IPS-20b (cell line): Measurements from ENCODE around the gene CEP95.

Experiments used
- H3K27ac ChIP-seq: one replicate; pipeline ENCODE4 v1.5.1; 2013; ENCODE audit warnings: low read length
- H3K27me3 ChIP-seq: 2 replicates; pipeline ENCODE4 v1.6.1; 2013; ENCODE audit warnings: mild to moderate bottlenecking, low read length, inconsistent platforms; ENCODE audit not compliant: insufficient read depth
- H3K36me3 ChIP-seq: 2 replicates; pipeline ENCODE4 v1.6.1; 2013; ENCODE audit warnings: low read depth, mild to moderate bottlenecking, inconsistent platforms, low read length, moderate library complexity; ENCODE audit not compliant: insufficient read depth
- H3K4me1 ChIP-seq: 2 replicates; pipeline ENCODE4 v1.6.1; 2013; ENCODE audit warnings: mild to moderate bottlenecking, control low read depth, inconsistent platforms, low read length, moderate library complexity; ENCODE audit not compliant: insufficient read depth
- H3K4me3 ChIP-seq: 2 replicates; pipeline ENCODE4 v1.5.1; 2013; ENCODE audit warnings: mild to moderate bottlenecking, low read length, inconsistent platforms
- H3K9ac ChIP-seq: 2 replicates; pipeline ENCODE4 v1.6.1; 2013; ENCODE audit warnings: low read depth, mild to moderate bottlenecking, inconsistent platforms, low read length, moderate library complexity
- H3K9me3 ChIP-seq: 2 replicates; pipeline ENCODE4 v1.6.1; 2013; ENCODE audit warnings: mild to moderate bottlenecking, low read depth, low read length, inconsistent platforms; ENCODE audit not compliant: insufficient read depth

The CEP95 gene

DNA sequence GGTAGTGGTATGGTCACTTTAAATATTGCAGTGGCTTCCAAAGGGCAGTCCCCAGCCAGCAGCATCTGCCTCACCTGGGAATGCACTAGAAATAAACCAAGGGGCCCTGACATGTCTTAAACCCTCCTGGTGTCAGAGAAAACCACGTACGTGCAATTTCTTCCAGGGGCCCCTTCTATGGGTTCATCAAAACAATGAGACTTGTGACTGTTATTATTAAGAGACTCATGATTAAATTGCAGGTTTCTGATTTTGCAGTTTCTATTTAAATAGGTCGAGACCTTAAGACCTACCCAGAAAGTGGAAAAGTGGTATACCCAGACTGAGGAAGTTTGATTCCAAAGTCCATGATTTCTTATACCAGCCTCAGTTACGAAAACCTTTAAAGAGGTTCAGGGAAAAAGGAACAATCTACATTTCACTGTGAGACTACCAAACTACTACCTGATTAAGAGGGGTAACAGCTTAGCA, 9.2 kb upstream of the CEP95 start:
- no peaks in the 10 kb centered on the region for H3K4me1 ChIP-seq
- H3K36me3 ChIP-seq = peaks cover 63% of the 10 kb centered on the region
- no peaks in the 10 kb centered on the region for H3K27me3 ChIP-seq
- peak overlapping the region; percentile 80 for H3K27ac ChIP-seq
- H3K9ac ChIP-seq = peak overlapping the region; percentile 94; the same call in 1 of the 2 replicates
- peak overlapping the region; percentile 68 for H3K4me3 ChIP-seq
- H3K9me3 ChIP-seq = no peaks in the 10 kb centered on the region

DNA sequence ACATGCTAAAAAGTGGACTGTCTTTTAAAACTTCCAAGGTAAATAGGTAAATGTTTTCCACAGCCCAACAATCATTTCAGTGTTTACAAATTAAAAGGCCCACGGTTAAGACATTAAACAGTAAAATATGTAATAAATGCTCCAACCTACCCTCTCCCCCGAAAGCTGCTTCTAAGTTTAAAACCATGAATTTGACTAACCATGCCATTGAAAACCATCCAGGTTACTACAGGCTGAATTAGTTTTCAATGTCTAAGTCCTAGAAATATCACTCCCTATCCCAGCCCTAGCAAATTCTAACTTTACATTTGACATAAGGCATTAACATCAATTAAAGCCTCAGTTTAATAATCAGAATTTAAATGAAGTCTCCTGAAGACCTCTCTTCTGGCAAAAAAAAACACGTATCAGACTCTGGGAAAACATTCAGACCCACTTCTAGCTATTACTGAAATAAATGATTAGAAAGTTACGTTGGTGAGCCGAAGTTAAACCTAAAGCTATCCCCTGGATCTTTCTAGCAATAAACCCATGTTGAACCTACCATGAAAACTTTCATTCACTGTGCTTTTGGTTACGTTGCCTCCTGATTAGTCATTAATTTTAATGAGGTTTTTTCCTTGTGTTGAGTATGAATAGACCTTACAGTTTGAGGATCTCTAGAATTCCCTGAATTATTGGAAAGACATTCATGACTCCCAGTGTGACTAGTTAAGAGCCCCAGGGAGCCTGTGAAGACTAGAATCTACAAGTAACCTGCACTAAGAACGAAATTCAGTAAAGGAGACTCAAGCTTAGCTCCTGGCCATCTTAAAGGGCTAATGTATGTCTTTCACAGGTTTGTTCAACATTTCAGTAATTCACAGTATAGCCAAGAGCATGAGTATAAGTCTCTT, 8.2 kb upstream of the CEP95 start:
- Histone ChIP-seq H3K9me3 (no peaks in the 10 kb centered on the region), H3K27me3 (no peaks in the 10 kb centered on the region), H3K4me3 (peak overlapping the region; percentile 68), H3K4me1 (no peaks in the 10 kb centered on the region), H3K27ac (no peak overlapping the region), H3K9ac (peak overlapping the region; percentile 94; the same call in 1 of the 2 replicates), H3K36me3 (peaks cover 65% of the 10 kb centered on the region)

DNA sequence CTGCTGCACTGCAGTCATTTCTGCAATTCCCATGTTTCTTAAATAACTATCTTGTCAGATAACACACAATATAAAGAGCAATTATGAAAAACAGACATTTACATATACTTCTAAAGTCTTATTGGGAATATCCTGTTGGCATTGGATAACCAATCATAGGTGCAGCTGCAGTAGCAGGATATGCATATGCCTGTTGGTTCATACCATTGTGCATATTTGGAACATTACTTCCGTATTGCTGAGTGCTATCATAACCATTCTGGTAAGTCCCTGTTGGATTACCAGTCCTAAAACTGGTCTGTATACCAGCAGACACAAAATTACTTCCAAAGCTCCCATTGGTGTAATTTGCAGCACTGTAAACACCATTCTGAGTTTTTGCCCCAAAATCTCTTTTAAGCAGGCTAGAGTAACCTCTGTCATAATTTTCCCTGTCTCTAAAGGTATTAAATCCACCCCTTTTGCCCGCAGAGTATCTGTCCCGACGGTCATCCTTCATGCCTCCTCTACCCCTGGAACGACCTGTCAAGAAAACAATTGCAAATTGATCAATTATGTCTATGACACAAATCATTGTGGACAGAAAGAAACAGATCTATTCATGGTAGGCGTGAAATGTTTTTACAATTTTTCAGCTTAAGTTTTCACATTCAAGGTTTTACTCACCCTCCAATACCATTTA, 6.8 kb upstream of the CEP95 start:
- Histone ChIP-seq H3K27me3 (no peaks in the 10 kb centered on the region), H3K9me3 (no peaks in the 10 kb centered on the region; the same call in 1 of the 2 replicates), H3K27ac (no peak overlapping the region), H3K4me3 (no peak overlapping the region), H3K4me1 (peaks cover 4% of the 10 kb centered on the region; the same call in 1 of the 2 replicates), H3K9ac (no peak overlapping the region), H3K36me3 (peaks cover 75% of the 10 kb centered on the region)

DNA sequence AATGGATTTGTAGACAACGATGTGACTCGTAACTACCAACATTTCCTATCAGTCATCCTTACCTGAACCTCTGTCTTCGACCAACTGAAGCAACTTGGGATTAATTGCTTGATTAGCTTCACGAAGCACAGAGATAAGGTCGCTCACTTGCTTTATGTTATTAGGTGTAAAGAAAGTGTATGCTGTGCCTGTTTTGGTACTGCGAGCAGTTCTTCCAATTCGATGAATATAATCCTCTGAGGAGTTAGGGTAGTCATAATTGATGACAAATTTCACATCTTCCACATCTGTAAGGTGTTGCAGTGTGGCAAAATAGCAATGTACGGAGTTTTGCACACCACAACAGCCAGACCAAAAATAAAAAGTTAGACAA, 6.3 kb upstream of the CEP95 start:
- no peak overlapping the region for H3K4me3 ChIP-seq
- no peaks in the 10 kb centered on the region for H3K27me3 ChIP-seq
- H3K9ac ChIP-seq = no peak overlapping the region
- H3K36me3 ChIP-seq = peaks cover 78% of the 10 kb centered on the region
- peaks cover 4% of the 10 kb centered on the region; the same call in 1 of the 2 replicates for H3K4me1 ChIP-seq
- no peaks in the 10 kb centered on the region; the same call in 1 of the 2 replicates for H3K9me3 ChIP-seq
- H3K27ac ChIP-seq = no peak overlapping the region

DNA sequence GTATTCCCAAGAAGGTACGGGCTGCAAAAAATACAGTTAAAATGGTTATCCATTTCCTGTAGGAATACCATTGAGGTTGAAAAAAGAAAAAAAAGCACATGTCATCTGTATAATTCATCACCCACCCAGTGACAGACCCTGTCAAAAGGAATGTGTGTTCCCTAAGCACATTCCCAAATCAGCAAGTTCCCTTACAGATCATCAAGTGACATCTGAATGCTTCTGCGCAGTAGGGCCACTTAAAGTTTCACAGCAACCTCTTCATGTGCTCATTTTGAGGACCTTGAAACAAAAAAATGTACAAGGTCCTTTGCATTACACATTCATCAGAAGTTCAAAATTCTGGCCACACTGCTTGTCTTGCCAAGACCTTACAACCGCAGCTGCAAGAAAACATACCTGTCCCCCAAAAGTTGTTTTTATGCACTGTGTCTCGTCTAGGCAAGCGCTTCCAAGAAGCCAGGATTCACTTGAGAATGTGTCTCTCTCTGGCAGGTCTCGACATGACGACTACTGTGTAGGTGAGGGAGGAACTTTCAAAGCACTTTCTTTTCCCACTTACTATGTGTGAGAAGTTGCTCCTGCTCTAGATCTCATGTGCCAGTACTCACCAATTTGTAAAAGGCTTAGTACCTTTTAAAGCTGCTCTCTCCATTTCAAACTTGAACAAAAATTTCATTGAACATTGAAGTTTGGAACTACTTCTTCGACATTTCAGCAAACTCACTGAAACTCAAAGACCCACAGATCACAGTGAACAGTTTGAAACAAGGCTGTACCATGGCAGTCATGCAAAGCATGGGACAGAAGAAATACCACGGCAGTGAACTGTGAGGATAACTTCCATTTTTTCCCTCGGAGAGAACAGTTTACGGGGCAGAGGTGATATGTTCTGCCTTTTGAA, 5.7 kb upstream of the CEP95 start:
- Histone ChIP-seq H3K27ac (no peak overlapping the region), H3K4me3 (no peak overlapping the region), H3K36me3 (peaks cover 81% of the 10 kb centered on the region), H3K9me3 (no peaks in the 10 kb centered on the region; the same call in 1 of the 2 replicates), H3K4me1 (peaks cover 4% of the 10 kb centered on the region; the same call in 1 of the 2 replicates), H3K9ac (no peak overlapping the region), H3K27me3 (no peaks in the 10 kb centered on the region)

DNA sequence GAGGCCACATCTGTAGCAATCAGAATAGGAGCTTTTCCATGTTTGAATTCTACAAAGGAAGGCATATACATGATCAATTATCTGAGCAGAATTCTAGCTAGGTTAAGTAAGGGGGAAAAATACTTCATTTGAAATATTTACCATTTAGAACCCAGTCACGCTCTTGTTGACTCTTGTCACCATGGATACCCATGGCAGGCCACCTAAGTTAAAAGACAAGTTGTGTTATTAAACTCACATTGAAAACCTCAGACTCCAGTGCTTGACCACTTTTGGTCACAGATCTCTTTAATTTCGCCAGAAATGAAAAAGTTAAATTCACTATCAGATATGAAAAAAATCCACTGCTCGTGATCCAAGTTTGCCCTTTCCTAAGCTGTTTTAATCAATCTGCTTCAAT, 4.8 kb upstream of the CEP95 start:
- no peaks in the 10 kb centered on the region; the same call in 1 of the 2 replicates for H3K9me3 ChIP-seq
- H3K4me3 ChIP-seq = no peak overlapping the region
- peaks cover 4% of the 10 kb centered on the region; the same call in 1 of the 2 replicates for H3K4me1 ChIP-seq
- peaks cover 81% of the 10 kb centered on the region for H3K36me3 ChIP-seq
- no peak overlapping the region for H3K9ac ChIP-seq
- no peaks in the 10 kb centered on the region for H3K27me3 ChIP-seq
- H3K27ac ChIP-seq = no peak overlapping the region

DNA sequence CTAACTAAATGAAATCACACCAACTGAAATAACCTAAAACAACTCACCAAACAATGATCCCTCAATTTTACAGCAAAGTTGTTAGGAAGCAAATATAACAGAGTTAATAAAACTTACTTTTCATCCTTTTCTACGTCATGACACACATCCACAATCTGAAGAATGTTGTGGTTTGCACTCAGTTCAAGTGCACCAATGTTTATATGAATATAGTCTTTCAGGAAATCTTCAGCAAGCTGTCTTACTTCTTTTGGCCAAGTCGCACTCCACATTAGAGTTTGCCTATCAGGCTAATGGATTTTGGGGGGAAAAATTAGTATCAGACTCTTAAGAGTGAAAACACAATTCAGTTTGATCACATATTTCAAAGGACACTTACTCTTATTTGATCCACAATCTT, 4.0 kb upstream of the CEP95 start:
- H3K36me3 ChIP-seq = peaks cover 77% of the 10 kb centered on the region
- no peaks in the 10 kb centered on the region for H3K27me3 ChIP-seq
- no peaks in the 10 kb centered on the region; the same call in 1 of the 2 replicates for H3K9me3 ChIP-seq
- no peak overlapping the region for H3K27ac ChIP-seq
- peaks cover 4% of the 10 kb centered on the region; the same call in 1 of the 2 replicates for H3K4me1 ChIP-seq
- no peak overlapping the region for H3K4me3 ChIP-seq
- H3K9ac ChIP-seq = no peak overlapping the region

DNA sequence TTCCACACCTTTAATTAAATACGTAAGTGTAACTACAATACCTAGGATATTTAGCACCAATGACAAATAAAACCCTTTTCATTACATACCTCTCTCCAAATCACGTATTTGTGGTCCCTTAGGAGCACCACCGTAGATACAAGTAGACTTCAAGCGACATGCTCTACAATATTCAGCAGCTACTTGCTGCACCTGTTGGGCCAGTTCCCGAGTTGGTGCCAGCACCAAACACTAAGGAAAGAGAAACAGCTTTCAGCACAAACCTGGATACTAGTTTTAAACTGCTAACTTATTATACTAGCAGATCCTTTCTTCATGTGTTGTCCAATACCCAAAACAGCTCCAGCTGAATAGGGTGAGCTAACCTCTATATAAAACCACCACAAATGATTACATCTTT, 3.4 kb upstream of the CEP95 start:
- H3K4me3 ChIP-seq = peak overlapping the region; percentile 100; the same call in 1 of the 2 replicates

DNA sequence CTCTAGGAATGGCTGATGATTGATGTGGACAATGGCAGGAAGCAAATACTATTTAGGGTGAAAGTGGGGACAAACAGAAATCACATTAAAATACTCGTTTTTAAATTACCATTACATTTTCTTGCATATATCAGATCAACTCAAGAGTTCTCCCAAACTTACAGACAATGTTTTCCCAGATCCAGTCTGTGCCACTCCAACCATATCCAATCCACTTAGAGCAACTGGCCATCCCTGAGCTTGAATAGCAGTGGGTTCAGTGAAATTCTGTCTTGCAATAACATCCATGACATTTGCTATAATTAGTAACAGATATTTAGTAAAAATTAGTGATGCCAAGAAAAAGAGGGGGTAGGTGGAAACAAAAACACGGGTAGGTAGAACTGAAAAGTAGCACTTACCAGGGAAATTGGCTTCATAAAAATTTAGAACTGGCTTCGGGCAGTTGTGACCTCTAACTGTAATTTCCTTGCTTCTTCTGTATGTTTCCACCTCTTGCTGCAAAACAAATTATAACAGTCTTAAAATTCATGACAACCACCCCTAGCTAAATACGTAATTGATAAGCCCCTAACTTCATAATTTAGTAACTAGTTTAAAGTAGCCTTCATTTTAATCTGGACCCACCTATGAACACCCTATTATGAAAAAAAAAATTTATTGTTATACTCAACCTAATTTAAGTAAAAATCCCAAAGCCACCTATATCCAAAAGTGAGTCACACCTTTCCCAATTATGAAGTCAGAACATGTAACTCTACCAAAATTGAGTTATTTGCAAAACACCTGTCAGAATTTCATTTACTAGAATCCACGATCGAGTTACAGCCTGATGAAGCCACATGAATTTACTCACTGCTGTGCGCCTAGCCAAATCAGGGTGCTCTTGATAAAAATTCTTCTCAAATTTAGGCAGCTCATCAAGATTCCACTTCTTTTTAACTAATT, 2.7 kb upstream of the CEP95 start:
- Histone ChIP-seq H3K9me3 (no peaks in the 10 kb centered on the region; the same call in 1 of the 2 replicates), H3K4me3 (peak overlapping the region; percentile 100), H3K4me1 (peaks cover 9% of the 10 kb centered on the region; the same call in 1 of the 2 replicates), H3K36me3 (peaks cover 68% of the 10 kb centered on the region), H3K9ac (peak overlapping the region; percentile 100), H3K27me3 (no peaks in the 10 kb centered on the region), H3K27ac (no peak overlapping the region)

More for the DNA sequence above, 3.4 kb upstream of the CEP95 start:
- H3K27me3 ChIP-seq = no peaks in the 10 kb centered on the region
- H3K4me1 ChIP-seq = peaks cover 8% of the 10 kb centered on the region; the same call in 1 of the 2 replicates
- H3K9me3 ChIP-seq = no peaks in the 10 kb centered on the region; the same call in 1 of the 2 replicates
- H3K27ac ChIP-seq = no peak overlapping the region
- peaks cover 72% of the 10 kb centered on the region for H3K36me3 ChIP-seq
- H3K9ac ChIP-seq = no peak overlapping the region

DNA sequence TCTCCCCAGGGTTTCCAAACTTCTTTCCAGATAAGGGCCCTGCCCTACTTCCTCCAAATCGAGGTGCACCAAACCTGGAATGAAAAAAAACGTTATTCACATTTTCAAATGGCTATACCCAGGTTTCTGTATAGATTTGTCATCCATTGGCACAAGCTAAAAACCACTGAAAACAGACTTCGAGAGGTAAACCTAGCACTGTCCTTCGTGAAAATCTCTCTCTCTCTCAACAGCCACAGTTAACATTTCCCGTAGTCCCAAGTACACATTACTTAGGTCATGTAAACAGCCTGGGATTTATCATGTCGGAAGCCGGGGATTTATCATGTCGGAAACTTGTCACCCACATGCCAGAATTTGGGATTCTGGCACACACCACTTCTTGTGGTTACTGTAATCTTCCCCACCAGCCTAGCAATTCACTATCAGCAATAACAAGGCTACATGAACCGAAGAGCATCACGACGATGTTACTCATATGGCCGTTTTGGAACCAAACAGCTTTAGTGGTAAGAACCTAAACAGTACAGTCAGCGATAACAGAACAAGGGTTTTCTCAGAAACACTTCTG, 1.9 kb upstream of the CEP95 start:
- H3K9me3 ChIP-seq = no peaks in the 10 kb centered on the region; the same call in 1 of the 2 replicates
- peak overlapping the region; percentile 100 for H3K4me3 ChIP-seq
- H3K36me3 ChIP-seq = peaks cover 66% of the 10 kb centered on the region
- peak overlapping the region; percentile 100 for H3K9ac ChIP-seq
- no peaks in the 10 kb centered on the region for H3K27me3 ChIP-seq
- peak overlapping the region; percentile 97 for H3K27ac ChIP-seq
- peaks cover 9% of the 10 kb centered on the region; the same call in 1 of the 2 replicates for H3K4me1 ChIP-seq
